ENCODE data around the gene GMNC.

The GMNC gene

DNA sequence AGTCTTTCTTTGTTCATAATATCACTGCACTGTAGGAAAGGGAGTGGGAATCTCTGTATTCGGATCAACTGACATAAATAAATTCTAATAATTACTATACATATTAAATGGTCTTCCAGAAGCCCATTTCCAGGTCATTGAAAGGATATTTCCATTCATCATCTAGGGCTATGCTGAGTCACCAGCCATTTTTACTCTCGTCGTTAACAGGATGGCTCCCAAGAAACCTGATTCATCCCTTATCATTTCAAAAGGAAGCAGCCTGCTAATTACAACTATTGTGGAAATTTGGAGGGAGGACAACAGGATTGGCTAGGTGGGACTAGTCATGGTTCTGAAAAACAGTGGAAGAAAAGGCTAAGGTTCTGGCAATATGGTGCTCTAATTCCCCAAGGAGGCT is 13.6 kb downstream of the GMNC start:
- no peak for DNase-seq

DNA sequence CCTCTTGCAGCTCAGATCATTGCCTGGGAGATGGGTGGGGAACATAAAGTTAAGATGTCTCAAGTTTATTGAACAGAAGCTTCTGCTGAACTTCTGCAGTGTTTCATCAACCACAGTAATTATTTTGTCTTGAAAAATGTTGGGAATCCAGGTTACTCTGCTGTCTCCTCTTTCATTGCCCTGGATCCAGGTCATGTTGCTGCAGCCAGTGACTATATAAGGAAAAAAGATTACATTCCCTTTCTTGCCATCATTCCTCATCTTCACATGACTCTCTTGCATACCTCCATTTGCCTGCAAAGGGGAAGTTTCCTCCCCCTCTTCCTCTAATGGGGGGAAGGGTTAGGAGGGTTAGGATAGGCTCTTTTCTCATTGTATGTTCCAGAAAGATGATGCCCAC is 15.1 kb downstream of the GMNC start:
- no peak for DNase-seq

DNA sequence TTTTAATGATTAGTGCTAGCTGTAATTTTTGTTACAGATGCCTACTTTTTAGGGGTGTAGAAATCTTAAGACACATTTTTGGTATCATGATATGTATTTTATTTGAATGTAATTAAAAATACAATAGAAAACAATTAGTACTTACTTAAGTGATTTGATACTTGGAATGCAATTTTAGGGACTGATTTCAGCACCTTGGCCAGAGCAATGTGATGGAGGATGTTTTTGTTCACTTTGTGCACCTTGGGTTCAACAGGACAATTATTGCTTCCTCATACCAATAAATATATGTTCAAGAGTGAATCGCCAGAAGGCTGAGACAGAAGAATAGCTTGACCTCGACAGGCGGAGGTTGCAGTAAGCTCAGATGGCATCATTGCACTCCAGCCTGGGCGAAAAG is 22.3 kb downstream of the GMNC start:
- no peak for DNase-seq

DNA sequence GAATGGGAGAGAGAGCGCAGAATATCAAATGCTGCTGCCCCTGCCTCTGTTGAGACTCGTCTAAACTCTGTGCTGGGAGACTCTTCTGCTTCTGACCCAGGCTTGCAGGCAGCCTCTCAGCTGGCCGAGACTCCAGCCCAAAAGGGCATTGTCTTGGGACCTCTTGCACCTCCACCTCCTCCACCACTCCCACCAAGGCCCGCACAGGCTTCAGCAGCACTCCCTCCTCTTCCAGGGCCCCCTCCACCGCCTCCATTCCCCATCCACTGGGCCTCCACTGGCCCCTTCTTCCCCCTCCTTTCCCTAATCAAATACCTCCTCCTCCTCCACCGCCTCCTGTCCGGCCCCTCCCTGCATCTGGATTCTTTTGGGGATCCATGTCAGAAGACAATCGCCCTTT is 31.3 kb downstream of the GMNC start:
- DNase-seq: no peak

DNA sequence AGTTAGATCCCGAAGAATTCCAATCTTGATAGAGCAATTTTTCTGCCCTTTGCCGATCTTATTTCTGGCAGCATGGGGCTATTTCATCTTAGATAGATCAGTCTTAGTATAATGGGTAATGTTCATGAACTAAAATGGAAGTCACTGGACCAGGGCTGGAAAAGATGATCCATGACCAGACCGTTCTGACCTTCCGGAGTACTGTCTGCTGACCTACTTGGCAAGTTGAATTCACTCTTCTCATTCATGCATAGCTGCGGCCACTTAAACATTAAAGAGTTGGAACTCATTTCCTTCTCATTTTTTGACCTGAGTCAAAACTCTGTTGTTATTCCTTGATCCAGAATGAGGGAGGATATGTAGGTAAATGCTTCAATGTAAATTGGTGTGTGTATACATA is 32.5 kb downstream of the GMNC start:
- no peak for DNase-seq

DNA sequence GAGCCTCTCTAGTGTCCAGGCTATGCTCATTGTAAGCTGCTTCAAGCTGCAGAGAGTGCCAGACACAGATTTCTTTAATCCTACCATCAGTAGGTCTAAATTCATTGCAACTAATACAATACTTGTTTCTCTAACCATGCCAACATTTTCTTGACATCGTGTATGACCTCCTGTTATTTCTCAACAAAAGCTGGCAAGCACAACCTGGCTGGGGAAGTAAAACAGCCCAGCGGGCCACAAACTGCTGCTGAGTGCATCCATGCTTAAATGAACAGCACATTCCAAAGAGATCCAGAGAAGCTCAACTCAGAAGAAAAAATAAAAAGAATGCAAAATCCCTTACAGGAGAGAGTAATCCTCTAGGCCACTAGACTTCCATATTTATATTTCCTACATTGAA is 36.5 kb downstream of the GMNC start:
- no peak for DNase-seq

DNA sequence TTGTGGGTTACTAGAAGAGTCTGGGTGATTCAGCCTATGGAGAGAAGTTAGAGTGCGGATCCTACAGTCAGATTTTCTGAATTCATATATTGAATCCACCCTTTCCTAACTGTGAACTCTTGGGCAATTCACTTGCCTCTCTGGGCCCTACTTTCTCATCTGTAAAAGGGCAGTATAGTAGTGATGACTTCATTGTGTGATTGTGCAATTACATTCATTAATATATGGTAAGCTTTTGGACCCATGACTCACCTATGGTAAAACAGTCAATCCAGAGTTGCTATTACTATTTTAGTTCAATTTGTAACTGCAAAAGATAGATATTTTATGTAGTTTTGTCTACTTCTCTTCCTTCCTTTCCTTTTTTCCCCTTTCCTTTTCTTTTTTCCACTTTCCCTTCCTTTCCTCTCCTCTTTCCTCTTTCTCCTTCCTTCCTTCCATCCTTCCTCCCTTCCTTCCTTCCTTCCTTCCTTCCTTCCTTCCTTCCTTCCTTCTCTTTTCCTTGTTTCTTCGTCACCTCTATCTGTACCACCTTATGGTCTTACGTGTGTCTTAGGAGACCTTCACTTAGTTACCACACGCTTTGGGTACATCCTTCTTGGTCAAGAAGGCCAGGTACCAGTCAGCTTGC is 37.0 kb downstream of the GMNC start:
- DNase-seq: no peak

DNA sequence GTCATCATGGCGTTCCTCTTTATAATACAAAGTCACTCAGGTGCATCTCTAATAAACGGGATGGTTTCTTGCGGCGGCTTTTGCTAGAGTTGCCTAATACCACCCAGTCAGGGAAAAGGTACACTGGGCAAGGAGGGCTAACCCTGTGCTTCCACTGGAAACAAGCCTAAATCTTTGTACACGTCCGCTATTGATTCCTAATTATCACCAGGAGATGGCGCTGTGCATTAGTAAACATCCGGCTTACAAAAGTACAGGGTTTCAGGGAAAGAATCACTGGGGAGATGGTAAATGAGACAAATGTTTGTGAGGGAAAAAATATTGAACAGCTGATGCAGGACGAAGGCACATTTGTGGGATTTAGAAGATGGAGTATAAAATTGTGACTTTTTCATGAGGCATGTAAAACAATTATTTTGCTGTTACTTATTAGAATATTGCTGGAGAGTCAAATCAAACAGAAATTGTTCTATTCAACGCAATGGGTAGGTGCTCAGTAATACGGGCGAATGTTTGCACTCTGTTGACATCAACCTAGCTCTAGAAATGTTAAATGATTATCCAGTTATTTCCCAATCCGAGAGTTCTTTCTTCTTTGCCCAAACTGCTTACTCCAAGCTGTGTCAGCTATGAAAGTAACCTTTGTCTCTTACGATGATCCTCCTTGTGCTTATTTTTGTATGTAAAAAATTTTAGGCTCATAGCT is 50.6 kb downstream of the GMNC start:
- DNase-seq: no peak

DNA sequence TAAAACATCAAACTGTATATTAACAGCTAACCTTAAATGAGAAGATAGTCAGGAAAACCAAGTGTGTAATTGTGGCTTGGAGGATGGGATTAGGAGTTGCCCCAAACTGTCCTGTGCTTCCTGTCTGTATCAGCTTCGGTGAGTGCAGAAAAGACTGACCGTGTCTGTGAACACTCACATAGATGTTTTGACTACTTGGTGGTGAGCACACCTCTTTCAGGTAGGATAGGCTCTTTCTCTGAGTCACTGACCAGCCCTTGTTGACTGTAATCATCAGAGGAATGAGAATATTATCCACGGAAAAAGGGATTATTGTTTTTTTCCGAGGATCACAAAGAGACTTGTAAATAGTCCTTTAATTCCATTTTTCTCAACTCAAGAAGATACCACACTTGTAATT is 51.5 kb downstream of the GMNC start:
- no peak for DNase-seq

DNA sequence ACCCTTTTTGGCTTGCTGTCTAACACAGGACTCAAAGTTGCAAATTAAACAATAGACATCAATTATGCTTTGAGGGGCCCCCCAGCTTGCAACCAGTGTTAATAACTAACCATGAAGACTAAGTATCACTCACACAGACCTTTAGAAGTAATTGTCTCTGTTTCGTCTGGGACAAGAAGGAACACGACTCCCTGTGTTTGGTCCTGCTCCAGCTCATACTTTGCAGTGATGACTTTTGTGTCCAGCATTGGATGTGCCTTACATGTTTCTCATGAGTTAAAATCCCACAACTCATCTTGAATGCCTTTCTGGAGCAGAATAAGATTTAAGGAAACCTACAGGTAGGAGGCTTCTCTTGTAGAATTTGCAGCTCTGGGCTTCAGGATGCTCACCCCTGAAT is 53.1 kb downstream of the GMNC start:
- DNase-seq: no peak

DNA sequence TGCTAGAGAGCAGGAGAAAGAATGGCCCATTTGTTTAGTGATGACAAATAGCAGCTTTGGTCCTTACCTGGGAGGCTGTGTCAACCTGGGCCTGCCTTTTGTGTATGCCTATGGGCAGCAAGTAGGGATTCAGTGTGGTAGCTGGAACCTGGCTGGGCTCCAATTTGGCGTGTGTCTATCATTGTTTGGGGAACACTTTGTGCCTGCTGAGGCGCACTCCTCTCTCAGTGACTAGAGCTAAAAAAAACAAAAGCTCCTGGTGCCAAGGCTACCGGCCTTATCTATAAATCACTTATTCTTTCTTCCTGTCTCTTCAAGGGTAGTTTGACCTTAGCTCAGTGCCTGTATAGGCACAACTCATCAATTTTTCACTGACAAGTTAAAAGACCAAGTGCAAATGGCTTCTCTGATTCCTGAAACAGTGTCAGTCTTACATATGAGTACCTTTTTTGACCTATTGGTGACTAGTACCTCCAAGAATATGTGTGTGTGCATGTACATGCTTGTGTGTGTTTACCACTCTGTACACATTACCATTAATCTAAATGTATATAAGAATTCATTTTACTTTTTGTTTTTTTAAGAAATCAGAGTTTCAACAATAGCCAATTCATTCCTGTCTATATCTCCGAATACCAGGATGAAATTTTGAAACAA is 54.6 kb downstream of the GMNC start:
- no peak for DNase-seq

All from stimulated activated CD4-positive, alpha-beta T cell treated with anti-CD3 and anti-CD28 coated beads, Interleukin-2, amount 100 ng/mL, for 48 hours (primary cell).